Right lung (tissue), 5 donors: ENCODE results near the gene DACH1. TPM values are rescaled to one million over a fixed set of nuclear protein-coding genes. Genes with fewer than 3 reads are reported as not detected.

Experiments used
- DNase-seq, 2 donors: peaks; one replicate each; pipeline ENCODE4 v3.0.0-alpha.2; 2013
- polyA plus RNA-seq, 5 donors: library from polyadenylated mRNA; unstranded; fragments of 120-200 nt; gene quantifications; one replicate each; pipeline versions ENCODE4 v1.2.1 to v1.2.3, GENCODE V29; 2013; ENCODE audit warnings: inconsistent platforms in 1 of 5, low replicate concordance in 1 of 5; ENCODE audit not compliant: insufficient read length in 5 of 5, insufficient read depth in 1 of 5

DACH1 gene
- polyA plus RNA-seq, 5 donors: 34.1 to 47.1 (median 38.4) TPM

DNA sequence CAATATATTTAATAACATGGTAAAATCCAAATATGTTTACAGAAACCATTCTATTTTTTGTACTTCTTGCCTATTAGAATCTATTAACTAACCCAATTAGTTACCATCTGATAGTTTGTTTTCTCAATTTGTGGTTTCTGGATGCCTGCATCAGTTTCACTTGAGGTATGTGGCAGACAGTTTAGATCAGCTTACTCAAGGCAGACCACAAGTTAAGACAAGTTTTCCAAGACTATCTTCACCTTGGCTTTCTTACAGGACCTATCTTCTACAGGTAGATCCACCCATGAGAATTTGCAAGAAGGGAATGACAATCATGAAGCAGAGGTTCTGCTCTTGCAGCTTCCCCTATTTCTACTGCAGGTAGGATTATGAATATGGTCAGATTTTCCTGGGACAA, 458.6 kb downstream of the DACH1 start:
- DNase-seq: no peak

GRCh38 chr13:71399631-71400215, 467.3 kb downstream of the DACH1 start:
- DNase-seq: no peak

GRCh38 chr13:71396149-71396548, 470.9 kb downstream of the DACH1 start:
- DNase-seq: no peak

GRCh38 chr13:71395053-71395452, 472.0 kb downstream of the DACH1 start:
- no peak for DNase-seq

GRCh38 chr13:71394176-71394575, 472.8 kb downstream of the DACH1 start:
- no peak for DNase-seq
